Posterior cingulate gyrus (tissue), 11 donors: Measurements from ENCODE around the gene ESR2.
"Not testable (repeated sequence)": the region's sequence is repeated elsewhere in the genome, so short reads cannot be mapped to it uniquely, and the experiment has no call there.

ENCODE experiments used
- DNase-seq, 10 donors: peaks; one replicate each; pipeline versions ENCODE4 v3.0.0 to v3.0.0-alpha.2; 2020 to 2021; ENCODE audit warnings: mixed read lengths in 3 of 10
- intact Hi-C: fragments of 100-400 bp; cut with DNase I; formaldehyde crosslinking; loops from one replicate; pipeline ENCODE4 v1.15.1; 2023

Gene ESR2

DNA sequence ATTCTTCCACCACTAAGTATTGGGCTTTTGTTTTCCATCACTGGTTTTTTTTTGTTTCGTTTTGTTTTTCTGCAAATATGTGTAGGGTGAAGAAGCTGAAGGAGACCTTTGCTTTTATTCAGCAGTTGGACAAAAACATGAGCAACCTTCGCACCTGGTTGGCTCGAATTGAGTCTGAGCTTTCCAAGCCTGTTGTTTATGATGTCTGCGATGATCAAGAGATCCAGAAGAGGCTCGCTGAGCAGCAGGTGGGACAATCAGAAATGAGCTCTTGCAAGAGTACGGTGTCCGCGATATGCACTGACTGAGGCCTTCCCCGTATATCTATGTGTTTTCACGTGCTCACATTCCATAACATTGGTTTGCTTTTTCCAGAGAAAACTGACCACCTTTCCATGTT, 91.5 kb downstream of the ESR2 start:
- intact Hi-C loops = no loop called here

DNA sequence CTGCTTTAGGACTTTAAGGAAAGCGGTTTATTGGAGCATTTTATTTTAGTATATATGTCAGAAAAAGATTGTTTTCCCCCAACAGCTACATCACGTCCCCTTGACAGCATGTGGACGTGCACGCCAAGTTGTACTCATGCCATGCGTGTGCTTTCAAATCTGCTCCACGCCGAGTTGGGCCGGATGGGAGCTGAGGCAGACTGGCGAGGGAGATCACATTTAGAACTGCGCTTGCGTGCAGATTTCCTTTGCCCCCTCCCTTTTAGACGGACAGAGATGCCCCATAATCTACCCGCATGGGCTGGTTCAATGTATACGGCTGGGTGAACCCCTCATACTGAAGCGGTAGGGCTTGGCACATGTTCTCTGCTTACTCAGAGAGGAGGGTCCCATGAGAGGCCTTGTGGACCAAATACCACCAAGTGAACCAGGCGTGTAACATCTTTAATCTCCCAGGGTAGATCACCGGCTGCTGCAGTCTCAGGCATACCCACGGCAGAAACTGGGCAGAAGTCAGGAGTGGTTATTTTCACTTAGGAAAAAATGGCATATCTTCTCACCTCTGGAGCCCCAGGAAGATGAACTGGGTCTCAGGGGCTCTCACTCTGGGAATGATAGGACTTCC, 92.1 kb downstream of the ESR2 start:
- intact Hi-C loops = no loop called here
- DNase-seq = peak in 1 of 10 donors; percentile 63

More for the DNA sequence above, 91.5 kb downstream of the ESR2 start:
- peak in 1 of 10 donors; percentile 25 for DNase-seq

GRCh38 chr14:64201296-64201695, 92.9 kb downstream of the ESR2 start:
- intact Hi-C loops = no loop called here
- peak in 1 of 10 donors; percentile 20 for DNase-seq

- intact Hi-C loops = no loop called here
- peak in 2 of 10 donors; percentile 19 to 33 for DNase-seq
These were observed 94.0 kb downstream of the ESR2 start for GRCh38 chr14:64200170-64200569.

- intact Hi-C loops = no loop called here
- peak in 1 of 10 donors; percentile 85 for DNase-seq
These were observed 95.7 kb downstream of the ESR2 start for GRCh38 chr14:64198486-64198885.

DNA sequence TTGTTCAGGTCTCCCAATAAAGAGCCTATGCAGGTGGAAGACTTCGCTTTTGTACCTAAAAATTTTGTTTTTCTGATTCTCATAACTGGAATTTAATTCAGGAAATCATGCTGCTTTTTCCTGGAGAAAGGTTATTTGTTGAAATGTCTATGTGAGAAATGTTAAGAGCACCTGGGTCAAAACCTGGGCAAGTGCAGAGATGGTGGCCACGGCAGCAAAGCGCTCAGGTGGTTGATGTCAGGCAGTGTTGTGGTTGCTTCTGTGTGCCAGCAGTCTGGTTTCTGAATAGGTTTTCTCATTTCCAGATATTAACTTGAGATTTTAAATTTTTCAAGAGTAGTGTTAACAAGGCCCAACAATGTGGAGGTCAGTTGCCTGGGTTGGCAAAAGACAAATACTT, 96.2 kb downstream of the ESR2 start:
- intact Hi-C loops = no loop called here
- peak in 1 of 10 donors; percentile 52 for DNase-seq

- intact Hi-C loops = no loop called here
- DNase-seq = peak; percentile 57 to 97 (median 82)
These were observed 97.3 kb downstream of the ESR2 start for GRCh38 chr14:64196814-64197411.

DNA sequence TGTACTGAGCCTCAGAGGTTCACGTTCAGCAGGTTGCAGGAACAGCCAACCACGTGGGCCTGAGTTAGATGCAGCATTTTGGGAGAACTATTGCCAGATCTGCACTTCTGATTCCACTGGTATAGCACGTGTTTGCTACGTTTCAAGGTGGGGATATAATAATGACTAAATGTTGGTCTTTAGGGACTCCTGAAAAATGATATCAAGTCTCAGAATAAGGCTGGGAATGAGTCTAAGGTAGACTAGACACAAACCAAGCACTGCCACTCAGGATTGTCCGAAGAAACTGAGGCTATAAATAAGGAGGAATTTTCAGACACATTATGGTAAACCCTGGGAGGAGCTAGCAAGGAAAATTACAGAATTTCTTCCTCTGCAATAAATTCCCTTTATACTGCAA, 98.1 kb downstream of the ESR2 start:
- intact Hi-C loops = no loop called here
- peak in 1 of 10 donors; percentile 83 for DNase-seq

- DNase-seq = no peak
- intact Hi-C loops = no loop called here
These were observed 99.0 kb downstream of the ESR2 start for GRCh38 chr14:64195199-64195598.

DNA sequence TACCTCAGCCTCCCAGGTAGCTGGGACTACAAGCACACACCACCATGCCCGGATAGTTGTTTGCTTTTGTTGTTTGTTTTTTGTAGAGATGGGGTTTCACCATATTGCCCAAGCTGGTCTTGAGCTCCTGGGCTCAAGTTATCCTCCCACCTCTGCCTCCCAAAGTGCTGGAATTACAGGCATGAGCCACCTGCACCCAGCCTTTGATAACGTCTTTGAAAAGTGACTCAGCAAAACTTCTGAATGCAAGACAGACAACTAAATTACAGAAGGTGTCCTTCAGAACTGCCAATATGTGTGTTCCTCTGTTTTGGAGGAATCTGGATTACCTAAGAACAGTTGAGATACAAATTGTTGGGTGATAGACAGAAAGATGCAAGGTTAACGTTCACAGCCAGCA, 99.8 kb downstream of the ESR2 start:
- no peak for DNase-seq
- intact Hi-C loops = no loop called here

DNA sequence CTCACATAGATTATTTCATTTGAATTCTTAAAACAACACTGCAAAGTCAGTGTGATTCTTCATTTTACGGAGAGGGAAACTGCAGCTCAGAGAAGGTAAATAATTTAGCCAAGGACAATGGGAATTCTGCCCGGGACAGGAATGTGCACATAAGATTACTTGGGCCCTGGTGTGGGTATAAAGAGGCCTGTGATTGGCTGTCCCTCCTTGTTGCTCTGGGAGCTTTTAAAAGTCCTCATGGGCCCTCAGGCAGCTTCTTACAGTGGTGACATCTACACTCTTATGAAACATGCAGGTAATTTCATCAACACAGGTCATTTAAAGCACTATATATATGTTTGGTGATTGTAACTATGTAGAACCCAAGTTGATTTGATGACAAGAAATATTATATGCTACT, 100.3 kb downstream of the ESR2 start:
- no peak for DNase-seq
- intact Hi-C loops = no loop called here

GRCh38 chr14:64191756-64192155, 102.4 kb downstream of the ESR2 start:
- intact Hi-C loops = no loop called here
- peak in 1 of 10 donors; percentile 2 for DNase-seq

- intact Hi-C loops = no loop called here
- peak in 1 of 10 donors; percentile 7 for DNase-seq
These were observed 103.1 kb downstream of the ESR2 start for GRCh38 chr14:64190974-64191502.

DNA sequence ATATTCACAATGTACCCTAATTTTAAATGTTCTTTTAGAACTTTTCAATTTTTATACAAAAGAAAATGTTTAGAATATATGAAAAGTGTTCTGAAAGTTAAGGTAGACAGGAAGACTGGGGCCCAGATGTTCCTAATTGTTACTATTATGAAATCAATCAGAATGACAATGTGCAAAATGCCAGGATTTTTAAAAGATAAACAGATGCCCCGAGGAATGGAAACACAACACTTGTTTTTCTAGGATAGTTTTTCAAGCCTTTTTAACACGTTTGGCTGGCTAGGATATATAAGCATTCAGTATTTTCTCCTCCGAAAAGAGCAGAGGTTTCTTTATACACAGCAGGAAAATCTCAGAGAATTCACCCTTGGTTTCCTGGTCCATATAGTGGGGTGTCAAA, 106.8 kb downstream of the ESR2 start:
- intact Hi-C loops = no loop called here
- DNase-seq = no peak

DNA sequence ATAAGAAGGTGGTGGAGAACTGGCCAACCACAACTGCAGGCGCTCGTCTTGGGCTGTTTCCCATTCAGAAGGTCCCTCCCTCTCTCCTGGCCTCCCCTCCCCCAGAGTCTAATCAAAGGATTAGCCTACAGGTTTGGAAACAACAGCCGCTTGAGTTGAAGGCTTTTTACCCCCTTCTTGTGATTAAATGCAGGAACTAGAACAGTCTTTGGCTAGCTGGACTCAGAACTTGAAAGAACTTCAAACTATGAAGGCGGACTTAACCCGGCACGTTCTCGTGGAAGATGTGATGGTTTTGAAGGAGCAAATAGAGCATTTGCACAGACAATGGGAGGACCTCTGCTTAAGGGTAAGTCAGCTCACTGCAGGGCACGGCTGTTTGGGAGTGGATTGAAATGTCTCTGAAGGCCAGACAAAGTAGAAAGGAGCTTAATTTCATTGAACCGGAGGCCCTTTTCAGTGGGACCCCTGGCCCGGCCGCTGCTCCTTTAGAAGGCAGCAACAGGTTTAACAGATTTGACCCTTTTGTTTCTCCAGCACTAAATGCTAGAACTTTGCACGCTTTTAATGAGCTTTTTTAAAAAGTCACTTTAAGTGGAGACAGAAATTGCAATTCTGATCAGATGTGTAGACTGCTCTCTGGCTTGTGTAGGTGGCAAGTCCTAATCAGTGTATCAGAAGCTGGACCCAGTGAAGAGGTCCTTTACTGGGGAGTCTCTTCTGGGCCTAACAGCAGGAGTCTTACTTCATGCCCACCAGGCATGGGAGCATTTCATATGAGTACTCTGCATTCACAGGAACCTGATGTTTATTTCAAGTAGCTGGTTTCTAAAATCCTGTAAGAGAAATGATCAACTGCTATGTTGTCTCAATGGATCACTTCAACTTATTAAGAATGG, 107.7 kb downstream of the ESR2 start:
- peak in 2 of 10 donors; percentile 26 to 52 for DNase-seq
- intact Hi-C loops = no loop called here

DNA sequence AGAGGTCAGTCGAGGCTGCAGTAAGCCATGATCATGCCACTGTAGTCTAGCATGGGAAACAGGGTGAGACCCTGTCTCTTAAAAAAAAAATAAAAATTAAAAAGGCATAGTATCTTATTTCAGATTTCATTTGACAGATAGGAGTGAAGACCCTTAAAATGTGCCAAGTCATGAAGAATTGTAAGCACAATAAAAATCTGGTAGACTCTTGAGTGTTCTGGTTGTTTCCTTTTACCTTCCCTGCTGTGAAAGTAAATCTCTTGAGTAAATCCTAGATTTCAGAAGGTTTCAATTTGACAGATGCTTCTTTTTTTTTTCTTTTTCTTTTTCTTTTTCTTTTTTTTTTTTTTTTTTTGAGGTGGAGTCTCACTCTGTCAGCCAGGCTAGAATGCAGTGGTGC, 109.0 kb downstream of the ESR2 start:
- no peak for DNase-seq
- intact Hi-C loops = no loop called here

GRCh38 chr14:64184103-64184729, 110.0 kb downstream of the ESR2 start:
- DNase-seq = peak in 1 of 10 donors; percentile 25
- intact Hi-C loops = no loop called here

- intact Hi-C loops = not testable (repeated sequence)
- DNase-seq = peak in 1 of 10 donors; percentile 84
These were observed 111.3 kb downstream of the ESR2 start for GRCh38 chr14:64182908-64183307.

GRCh38 chr14:64178814-64179213, 115.4 kb downstream of the ESR2 start:
- no peak for DNase-seq
- intact Hi-C loops = no loop called here

DNA sequence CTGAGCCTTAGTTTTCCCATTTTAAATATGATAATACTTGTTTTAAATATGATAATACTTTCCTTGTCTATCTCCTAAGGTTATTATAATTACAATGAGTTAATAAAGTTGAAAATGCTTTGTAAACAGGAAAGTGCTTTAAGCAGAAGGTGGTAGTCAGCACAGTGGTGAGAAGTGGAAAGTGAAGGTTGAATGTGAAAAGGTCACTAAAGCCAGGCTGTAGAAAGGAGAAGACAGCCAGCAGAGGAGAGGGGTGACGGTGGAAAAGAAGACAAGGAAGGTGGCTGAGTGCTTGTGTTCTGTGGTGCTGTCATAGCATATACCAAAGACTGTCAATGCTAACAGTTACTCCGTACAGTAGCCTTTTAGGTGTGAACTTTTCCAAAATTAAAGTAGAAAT, 117.8 kb downstream of the ESR2 start:
- no peak for DNase-seq
- intact Hi-C loops = no loop called here
